GM10248 (cell line): ENCODE results near the gene C16orf92.

Source experiments
- CTCF ChIA-PET: fragments of 300-600 bp; sonication (Branson Sonifier 250); formaldehyde crosslinking; extraction: SDS; loops from one replicate; lab custom pipeline; 2021; ENCODE audit warnings: antibody characterized with exemption; lab: Yijun Ruan, JAX
- POLR2A ChIA-PET: fragments of 350-650 bp; sonication (Branson Sonifier 250); formaldehyde crosslinking; extraction: SDS; loops from one replicate; lab custom pipeline; 2020; ENCODE audit warnings: antibody characterized with exemption; lab: Yijun Ruan, JAX
- DNase-seq: peaks from one replicate; pipeline ENCODE4 v3.0.0; 2012; ENCODE audit errors: extremely low spot score
- TF ChIP-seq, protein P1 (sequence below): IDR thresholded peaks from 2 replicates; pipeline ENCODE4 v1.5.1; 2012; ENCODE audit warnings: mild to moderate bottlenecking, low read depth; ENCODE audit errors: extremely low read depth, missing control alignments, control extremely low read depth

Gene C16orf92

DNA sequence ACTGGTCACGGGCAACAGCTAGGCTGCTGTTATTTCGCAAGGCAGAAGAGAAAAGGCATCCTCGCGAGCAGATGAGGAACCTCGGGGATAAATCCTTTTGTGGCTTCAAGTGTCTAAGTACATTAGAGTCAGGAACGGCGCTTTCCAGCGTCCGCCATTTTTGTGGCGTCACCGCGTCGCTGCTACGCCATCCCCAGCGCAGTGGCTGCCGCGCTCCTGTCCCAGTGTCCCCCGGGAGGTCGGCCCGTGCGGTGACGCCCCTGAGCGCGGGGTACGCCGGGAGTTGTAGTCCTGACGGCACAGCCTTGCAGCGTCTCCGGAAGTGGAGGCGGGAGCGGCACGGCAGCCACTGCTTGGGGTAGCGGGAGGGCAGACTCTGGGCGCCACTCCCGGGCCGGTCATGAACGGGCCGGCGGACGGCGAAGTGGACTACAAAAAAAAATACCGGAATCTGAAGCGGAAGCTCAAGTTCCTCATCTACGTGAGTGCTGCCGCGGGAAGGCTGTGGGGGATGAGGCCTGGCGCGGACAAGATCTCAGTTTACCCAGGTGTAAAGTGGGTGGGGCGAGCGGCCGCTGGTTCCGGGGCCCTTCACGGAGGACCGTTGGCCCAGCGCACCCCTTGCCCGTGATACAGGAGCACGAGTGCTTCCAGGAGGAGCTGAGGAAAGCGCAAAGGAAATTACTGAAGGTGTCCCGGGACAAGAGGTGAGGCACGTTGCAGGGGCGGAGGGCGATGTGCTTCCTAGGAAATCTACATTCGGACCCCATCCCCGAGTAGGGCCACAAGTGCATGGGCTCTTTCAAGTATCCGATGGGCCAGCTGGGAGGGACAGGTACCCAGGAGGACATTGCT is 26.9 kb upstream of the C16orf92 start, which contains the start of gene INO80E:
INO80E (plus strand) TSS at position 331 of the 855 bp plus-strand sequence; CDS start at position 401, 70 bp downstream.
- ChIA-PET POLR2A (interaction anchor here (1.1 kb wide), 1 partner anchor 23 kb away, joined by 3 read pairs; the partner anchor contains the start of gene TAOK2), CTCF (interaction anchor here (0.7 to 2.2 kb wide), 5 partner anchors 9 to 206 kb away, joined by 3 to 8 read pairs (median 4); partner anchors contain the start of genes KCTD13, KIF22 and TLCD3B)

DNA sequence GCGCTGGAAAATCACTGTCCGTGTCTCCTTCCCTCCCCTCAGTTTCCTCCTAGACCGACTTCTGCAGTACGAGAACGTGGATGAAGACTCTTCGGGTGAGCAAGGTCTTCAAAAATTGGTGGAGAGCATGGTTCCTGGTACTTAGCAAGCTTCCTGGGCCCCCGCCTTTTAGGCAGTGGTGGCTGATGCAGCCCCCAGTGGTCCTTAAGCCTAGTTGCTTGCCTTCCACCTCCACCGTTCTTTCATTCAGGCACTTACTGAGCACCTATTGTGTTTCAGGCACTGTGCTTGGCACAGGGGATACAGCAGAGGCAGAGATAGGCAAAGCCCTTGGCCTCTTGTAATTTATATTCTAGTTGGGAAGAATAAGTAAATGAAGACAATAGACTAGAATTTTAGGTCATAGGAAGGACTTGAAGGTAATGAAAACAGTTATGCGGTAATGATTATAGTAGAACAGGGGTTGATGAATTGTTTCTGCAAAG is 26.2 kb upstream of the C16orf92 start:
- POLR2A ChIA-PET: no interaction called here
- CTCF ChIA-PET: interaction anchor here (0.7 to 2.2 kb wide), 6 partner anchors 9 to 207 kb away, joined by 3 to 8 read pairs (median 4); partner anchors contain the start of genes KCTD13, KIF22 and TLCD3B
- TF ChIP-seq, protein P1, sequence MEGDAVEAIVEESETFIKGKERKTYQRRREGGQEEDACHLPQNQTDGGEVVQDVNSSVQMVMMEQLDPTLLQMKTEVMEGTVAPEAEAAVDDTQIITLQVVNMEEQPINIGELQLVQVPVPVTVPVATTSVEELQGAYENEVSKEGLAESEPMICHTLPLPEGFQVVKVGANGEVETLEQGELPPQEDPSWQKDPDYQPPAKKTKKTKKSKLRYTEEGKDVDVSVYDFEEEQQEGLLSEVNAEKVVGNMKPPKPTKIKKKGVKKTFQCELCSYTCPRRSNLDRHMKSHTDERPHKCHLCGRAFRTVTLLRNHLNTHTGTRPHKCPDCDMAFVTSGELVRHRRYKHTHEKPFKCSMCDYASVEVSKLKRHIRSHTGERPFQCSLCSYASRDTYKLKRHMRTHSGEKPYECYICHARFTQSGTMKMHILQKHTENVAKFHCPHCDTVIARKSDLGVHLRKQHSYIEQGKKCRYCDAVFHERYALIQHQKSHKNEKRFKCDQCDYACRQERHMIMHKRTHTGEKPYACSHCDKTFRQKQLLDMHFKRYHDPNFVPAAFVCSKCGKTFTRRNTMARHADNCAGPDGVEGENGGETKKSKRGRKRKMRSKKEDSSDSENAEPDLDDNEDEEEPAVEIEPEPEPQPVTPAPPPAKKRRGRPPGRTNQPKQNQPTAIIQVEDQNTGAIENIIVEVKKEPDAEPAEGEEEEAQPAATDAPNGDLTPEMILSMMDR: no peak
- no peak for DNase-seq

More for the DNA sequence above, 26.9 kb upstream of the C16orf92 start, which contains the start of gene INO80E:
- TF ChIP-seq, protein P1: no peak
- peak; percentile 100 for DNase-seq

DNA sequence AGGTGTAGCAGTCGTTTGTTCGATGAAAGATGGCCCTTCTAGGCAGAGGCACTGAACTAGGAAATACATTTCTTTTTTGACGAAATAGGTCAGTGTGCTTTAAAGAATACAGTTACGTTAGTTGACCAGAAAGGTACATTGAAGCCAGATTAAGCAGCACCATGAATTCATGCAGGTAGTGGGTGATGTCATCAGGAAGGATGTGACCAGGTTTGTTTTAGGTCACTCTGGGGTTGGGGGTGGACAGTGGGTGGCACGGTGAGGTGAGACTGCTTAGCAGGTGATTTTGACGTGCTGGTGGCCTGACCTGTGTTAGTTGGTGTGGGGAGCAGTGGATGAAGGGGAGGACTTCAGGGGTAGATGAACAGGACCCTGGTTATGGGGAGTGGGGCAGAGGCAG is 23.4 kb upstream of the C16orf92 start:
- CTCF ChIA-PET: interaction anchor here (1.7 kb wide), 1 partner anchor 32 kb away, joined by 5 read pairs; the partner anchor contains the start of gene TLCD3B
- TF ChIP-seq, protein P1: no peak
- DNase-seq: no peak
- POLR2A ChIA-PET: no interaction called here

DNA sequence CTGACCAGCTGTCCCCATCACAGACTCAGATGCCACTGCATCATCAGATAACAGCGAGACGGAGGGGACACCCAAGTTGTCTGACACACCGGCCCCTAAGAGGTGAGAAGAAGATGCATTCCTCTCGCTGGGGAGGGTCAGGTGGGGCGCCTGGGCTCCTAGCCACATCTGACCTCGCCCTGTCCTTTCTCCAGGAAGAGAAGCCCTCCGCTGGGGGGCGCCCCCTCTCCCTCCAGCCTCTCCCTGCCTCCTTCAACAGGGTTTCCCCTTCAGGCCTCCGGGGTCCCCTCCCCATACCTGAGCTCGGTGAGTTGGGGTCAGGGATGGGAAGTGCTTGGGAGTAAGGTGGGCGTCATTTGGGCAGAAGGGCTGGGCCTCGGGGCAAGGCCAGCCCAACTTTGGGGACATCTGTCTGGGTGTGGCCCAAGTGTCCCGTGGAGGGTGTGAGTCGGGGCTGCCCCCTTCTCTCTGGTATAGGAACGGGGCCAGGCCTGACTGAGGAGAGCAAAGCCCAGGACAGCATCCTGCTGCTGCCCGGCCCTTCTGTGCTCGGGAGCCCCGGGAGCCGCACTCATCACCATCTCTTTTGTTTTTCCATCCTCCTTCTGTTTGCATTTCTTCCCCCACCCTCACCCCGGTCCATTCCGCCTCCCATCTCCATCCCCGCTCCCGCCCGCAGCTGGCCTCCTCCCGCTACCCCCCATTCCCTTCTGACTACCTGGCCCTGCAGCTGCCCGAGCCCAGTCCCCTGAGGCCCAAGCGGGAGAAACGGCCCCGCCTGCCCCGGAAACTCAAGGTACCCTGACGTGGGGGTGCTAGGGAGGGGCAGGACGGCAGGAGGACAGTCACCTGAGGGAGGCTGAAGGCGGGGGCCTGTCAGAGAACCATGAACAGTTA is 22.0 kb upstream of the C16orf92 start:
- TF ChIP-seq, protein P1: no peak
- ChIA-PET POLR2A (no interaction called here), CTCF (interaction anchor here (1.7 kb wide), 1 partner anchor 31 kb away, joined by 5 read pairs; the partner anchor contains the start of gene TLCD3B)
- DNase-seq: no peak

DNA sequence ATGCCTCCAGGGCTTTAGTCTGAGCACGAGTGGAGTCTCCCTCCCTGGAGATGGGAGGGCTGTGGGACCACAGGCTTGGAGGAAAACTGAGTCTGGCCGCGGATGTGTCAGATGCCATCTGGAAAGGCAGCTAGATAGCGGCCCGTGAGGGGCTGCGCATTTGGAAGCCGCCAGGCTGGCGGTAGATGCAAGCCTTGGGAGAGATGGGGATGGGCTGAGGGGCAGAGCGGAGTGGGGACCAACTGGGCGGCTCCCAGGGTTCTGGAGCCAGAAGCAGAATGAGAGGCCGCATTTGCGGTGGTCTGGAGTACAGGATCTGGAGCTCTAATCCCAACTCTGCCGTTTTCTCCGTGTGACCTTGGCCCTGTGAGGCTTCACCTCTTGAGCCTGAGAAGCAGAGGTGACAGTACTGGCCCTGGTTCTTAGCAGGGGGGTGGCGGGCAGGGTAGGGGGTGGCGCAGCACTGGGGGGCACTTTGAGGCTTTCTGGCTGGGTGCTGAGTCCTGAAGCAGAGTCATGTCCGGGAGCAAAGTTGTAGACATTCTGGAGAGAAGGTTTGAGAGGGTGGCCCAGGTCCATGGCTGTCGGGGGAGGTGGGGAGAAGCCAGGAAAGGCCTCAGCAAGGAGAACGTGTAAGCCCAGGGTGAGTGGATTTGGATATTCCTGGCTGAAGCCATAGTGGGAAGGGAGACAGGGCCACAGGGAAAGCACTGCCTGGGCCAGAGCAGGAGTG is 20.2 kb upstream of the C16orf92 start:
- TF ChIP-seq, protein P1: no peak
- CTCF ChIA-PET: interaction anchor here (0.8 kb wide), 1 partner anchor 30 kb away, joined by 3 read pairs; no protein-coding TSS in a partner anchor
- no peak for DNase-seq
- POLR2A ChIA-PET: no interaction called here
